NOMO-1 treated with DMSO at 0.1 percent for 48 hours (cell line): ENCODE data around the gene SSBP3.

Source experiments
- DNase-seq: peaks from one replicate; lab custom pipeline; 2025; ENCODE audit not compliant: unreplicated experiment; lab: John Stamatoyannopoulos, UW

Gene SSBP3

GRCh38 chr1:54335011-54335754 is 71.0 kb downstream of the SSBP3 start:
- peak; percentile 85 for DNase-seq

DNA sequence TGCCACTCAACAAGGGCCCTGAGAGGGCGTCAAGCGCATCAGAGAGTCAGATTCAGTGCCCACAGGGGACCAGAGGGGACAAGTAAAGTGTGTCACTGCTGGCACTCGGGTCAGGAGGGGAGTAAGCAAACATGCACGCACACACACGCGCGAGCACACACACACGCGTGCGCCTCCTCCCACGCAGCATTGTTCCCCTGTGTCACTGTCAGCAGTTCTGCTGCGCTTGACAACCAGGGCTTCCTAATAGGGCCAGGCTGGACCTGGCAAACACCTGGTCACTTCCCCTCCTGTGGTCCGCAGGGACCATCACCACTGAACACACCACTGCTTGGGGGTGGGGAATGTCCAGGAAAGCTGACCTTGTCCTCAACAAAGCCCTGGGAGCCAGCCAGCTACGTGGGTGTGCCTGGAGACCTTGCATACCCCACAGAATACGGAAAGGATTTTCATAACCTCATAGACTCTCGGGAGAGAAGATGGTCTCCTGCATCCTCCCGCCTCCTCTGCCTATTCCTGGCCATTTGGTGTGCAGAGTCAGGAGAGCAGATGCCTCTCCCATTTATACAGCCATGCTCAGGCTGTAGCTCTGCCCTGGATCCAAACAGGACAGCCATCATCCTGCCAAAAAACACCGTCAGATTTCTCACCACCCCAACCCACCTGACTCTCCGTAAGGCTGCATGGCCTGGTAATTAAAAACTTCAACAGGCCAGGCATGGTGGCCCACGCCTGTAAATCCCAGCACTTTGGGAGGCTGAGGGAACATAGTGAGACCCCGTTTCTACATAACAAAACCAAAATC is 73.2 kb downstream of the SSBP3 start:
- no peak for DNase-seq

DNA sequence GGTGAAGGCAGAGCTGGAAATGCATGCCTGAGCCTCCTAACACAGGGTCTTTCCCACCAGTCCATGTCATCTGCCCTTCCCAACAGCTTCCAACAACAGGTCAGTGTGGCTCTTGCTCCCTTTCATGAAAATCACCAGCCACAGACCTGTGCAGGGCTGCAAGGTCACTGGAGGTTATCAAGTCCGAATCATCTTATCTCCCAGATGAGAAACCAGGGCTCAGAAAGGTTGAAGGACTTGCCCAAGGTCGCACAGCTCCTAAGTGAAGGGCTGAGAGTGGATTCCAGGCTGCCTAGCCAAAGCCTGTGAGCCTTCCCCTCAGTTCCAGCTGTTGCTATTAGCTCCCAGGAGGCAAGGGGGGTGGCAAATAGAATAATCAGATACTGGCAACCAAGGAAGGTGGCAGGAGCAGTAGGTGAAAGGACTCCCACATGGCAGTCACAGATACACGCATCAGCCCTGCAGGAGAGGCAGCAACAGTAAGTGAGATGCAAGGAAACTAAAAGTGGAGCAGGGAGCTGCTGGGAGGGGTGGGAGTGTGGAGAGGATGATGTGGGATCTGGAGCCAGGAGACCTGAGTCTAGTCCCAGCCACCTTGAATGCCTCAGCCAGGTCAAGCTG is 74.2 kb downstream of the SSBP3 start:
- no peak for DNase-seq

GRCh38 chr1:54331091-54331772 is 75.0 kb downstream of the SSBP3 start:
- DNase-seq = no peak

DNA sequence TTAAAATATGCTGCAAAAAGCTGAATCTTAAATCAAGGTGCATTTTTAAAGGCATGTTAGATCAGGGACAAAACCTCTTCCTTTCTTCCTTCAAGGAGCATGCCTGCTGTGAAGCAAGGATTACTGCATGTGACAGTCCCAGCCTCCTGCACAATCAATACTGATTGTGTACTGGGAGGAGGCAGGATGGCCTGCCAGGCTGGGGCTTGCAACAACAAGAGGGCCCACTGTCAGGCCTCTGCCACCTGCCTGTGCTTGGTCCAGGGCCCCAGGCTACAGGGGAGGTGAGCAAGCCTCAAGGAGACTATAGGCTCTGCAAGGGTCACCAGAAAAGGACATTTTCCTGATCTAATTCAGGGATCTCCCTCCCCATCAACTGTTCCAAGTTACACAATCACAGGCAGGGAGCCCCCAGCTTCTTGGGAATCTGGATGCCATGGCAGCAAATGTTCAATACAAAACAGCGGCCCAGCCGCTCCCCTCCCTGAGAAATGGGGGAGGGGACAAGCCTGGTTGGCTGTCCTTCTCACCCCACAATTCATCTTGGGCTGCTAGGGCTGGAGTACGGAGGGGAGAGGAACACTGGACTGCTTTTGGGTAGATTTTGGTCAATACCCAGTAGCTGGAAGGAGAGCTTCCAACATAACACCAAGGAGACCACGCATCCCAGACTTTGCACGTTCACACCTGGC is 76.7 kb downstream of the SSBP3 start:
- DNase-seq = no peak

GRCh38 chr1:54328066-54328636 is 78.0 kb downstream of the SSBP3 start:
- DNase-seq = no peak

GRCh38 chr1:54327386-54328065 is 78.7 kb downstream of the SSBP3 start:
- DNase-seq = peak; percentile 24

- no peak for DNase-seq
These were observed 79.4 kb downstream of the SSBP3 start for GRCh38 chr1:54326543-54327385.

DNA sequence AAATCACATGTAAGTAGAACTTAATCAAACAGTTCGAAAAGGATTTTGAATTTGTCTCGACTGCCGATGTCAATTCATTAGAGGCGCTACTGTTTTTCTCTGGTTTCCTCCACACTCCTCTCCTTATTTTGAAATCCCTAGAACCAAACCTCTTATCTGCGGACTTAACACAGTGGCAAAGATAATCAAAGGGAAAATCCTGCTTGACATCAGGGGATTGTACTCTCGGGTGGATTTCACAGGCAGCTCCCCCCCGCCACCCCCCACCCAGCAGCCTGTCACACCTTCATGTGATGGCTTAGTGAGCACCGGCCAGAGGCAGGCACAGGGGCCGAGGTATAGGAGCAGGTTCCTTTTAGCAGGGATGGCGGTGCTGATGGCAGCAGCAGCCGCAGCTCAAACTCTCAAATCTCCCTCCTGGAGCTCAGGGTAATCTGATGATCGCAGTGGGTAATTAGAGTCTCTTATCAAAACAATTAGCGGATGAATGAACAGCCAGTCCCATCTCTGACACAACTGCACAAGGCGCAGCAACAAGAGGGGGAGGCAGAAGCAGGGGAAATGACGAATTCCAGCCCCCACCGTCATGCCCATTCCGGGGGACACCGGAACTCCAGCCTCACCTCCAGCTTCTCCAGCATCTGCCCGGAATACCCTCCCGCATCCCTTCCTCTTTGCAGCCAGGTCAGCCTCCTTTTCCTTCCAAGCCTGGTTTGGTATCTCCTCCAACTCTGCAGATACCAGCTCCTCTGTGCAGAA is 80.3 kb downstream of the SSBP3 start:
- no peak for DNase-seq

- DNase-seq = no peak
These were observed 80.9 kb downstream of the SSBP3 start for GRCh38 chr1:54325284-54325683.

DNA sequence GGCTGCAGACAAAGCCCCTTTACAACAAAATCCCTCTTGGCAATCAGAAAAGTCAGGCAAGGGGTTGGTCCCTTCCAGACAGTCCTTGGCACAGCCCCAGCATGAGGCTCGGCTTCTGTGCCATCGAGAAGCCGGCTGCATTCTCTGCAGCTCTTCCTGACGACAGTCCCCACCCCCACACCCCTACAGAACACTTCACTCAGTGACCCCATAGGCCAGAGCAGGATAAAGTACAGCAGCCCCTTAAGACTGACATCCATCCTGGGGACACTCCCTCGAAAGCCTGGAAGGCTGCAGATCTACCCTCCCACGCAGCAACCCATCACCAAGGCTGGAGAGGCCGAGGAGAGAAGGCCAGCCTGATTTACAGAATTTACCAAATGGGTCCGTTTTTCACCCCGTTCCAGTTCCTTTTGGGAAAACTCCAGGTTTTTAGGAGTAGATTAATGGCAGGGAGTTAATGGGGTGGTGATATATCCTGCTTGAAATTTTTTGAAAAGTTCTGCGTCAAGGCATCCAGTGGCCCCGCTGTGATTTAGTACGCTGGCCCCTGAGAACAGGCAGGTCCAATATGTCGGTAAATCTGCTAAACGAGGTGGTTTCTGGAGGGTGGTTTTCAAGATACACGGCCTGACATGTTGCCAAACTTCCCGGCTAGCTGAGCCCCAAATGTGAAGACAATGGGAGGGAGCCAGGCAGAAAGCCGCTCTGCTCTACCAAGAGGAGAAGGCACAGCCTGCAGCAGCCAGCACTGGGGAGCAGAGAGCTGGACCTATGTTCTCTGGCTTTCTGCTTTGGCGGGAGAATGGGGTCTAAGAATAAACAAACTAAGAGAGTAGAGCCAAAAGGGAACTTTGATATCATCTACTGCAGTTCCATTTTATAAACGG is 81.7 kb downstream of the SSBP3 start:
- no peak for DNase-seq

DNA sequence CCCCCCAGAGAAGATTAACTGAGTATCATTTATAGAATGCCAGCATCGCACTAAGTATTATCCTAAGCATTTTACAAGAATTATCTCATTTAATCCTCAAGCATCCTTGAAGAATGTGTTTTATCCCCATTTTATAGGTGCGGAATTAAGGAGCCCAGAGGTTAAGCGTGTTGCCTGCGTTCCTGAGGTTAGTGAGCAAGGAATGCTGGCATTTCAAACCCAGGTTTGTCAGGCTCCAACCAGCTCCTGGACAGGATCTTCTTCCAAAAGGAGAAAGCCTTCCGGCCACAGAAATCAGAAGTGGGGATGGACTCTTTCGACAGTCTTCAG is 82.3 kb downstream of the SSBP3 start:
- no peak for DNase-seq

DNA sequence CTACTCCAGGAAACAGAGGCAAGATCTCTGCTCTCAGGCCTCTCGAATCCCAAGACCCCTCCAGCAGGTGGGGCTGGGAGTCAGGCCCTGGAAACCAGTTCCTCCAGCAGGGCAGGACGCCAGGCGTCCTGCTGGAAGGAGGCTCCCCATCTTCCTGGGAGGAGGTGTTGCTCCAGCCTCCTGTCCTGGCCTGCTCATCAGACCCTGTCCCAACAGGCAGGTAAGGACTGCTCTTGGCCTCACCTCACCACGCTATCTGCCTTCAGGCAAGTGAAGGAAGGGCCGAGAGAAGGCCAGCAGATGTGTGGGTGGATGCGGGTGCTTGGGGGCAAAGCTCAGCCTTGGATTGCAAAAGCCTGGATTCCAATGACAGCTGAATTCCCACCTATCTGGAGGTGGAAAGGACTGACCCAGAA is 82.9 kb downstream of the SSBP3 start:
- DNase-seq = no peak

GRCh38 chr1:54318246-54318814 is 87.9 kb downstream of the SSBP3 start:
- DNase-seq = no peak

DNA sequence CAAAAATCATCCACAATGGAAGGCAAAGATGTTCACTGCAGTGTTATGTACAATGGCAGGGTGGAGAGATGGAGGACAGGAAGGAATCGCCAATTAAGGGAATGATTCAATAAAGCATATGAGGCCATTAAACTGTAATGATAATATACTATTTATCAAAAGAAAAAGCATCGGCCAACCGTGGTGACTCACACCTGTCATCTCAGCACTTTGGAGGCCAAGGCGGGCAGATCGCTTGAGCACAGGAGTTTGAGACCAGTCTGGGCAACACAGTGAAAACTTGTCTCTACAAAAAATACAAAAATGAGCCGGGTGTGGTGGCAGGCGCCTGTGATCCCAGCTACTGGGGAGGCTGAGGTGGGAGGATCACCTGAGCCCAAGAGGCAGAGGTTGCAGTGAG is 89.1 kb downstream of the SSBP3 start:
- DNase-seq = no peak

DNA sequence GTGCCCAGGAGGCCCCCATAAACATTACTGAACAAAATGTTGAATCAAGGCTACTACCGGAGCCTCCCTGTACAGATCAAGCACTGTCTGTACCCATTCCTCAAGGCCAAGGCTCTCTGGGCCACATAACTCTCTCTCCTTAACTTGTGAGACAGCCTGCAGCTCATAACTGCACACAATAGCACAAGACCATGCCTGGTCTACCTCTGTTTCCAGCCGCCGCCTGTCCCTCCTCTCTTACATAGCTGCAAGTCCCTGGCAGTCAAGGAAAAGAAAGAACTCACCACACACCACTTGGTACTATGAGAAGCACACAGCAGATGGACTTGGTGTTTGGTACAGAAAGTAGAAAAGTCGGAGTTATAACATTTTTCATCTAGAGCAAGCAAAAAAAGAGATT is 91.1 kb downstream of the SSBP3 start:
- DNase-seq = no peak

- no peak for DNase-seq
These were observed 91.5 kb downstream of the SSBP3 start for GRCh38 chr1:54314696-54315095.
